Heart left ventricle (tissue), 13 donors: ENCODE data around the gene TBL1X.

Experiments
- CTCF ChIP-seq, 12 donors: fragments of 200-600 bp; sonication (generic) in 4 of 12; IDR thresholded peaks; one replicate each; pipeline versions ENCODE4 v1.5.0 to v1.8.0; 2018 to 2022; ENCODE audit warnings: antibody characterized with exemption in 12 of 12, mild to moderate bottlenecking in 5 of 12
- POLR2A ChIP-seq, 2 donors: fragments of 450-650 bp; IDR thresholded peaks; one replicate each; pipeline ENCODE4 v1.6.1; 2017; ENCODE audit warnings: antibody characterized with exemption in 2 of 2, mild to moderate bottlenecking in 2 of 2, moderate library complexity in 2 of 2
- donor health status: ischemic (EF 13 %, LVEDD 7.1; RV severe dilation, severe dysfunction).
- donor health status: DM: no; HTN: yes; CAD: no.
- donor health status: DM: no; HTN: no; CAD: no.
- donor health status: ischemic (EF 25% LVEDD 6.9; RV normal size, moderate dysfunction).
- donor health status: ischemic (EF 25% LVEDD 5.7; RV mildly dilated, moderate dysfunction).
- donor health status: ischemic (EF 35%, LVEDD 5.7; RV mildly dilated, moderate dysfunction).
- donor health status: nonischemic (EF 11% LVEDD 7.7; RV severe dilation, severe dysfunction).
- donor health status: DM: yes; HTN: yes; CAD: no.
- donor health status: PGD.
- donor health status: ischemic (EF 29% LVEDD 5.4; RV normal size, mild dysfunction).
- donor health status: nonischemic (EF 23%, LVEDD 6.1; RV moderate dilation, normal function).

GRCh38 chrX:9701790-9702189, 236.9 kb downstream of the TBL1X start:
- TF ChIP-seq CTCF (IDR thresholded peaks at IDR 0.05) = no peak
- TF ChIP-seq POLR2A (IDR thresholded peaks at IDR 0.05) = no peak
